Hepatocyte (in vitro differentiated cells): ENCODE data around the gene COL8A2. TPM values are rescaled to one million over a fixed set of nuclear protein-coding genes. Genes with fewer than 3 reads are reported as not detected.

ENCODE experiments used
- DNase-seq: peaks from one replicate; pipeline ENCODE4 v3.0.0-alpha.2; 2016; ENCODE audit warnings: low spot score
- H2AFZ ChIP-seq: fragments of 200-600 bp; sonication (generic); 2 replicates; pipeline ENCODE4 v1.6.0; 2016; ENCODE audit warnings: antibody characterized with exemption, mild to moderate bottlenecking
- H3K27ac ChIP-seq: fragments of 200-600 bp; sonication (generic); 2 replicates; pipeline ENCODE4 v1.5.1; 2016; ENCODE audit warnings: mild to moderate bottlenecking
- H3K27me3 ChIP-seq: fragments of 200-600 bp; sonication (generic); 2 replicates; pipeline ENCODE4 v1.6.1; 2016
- H3K36me3 ChIP-seq: fragments of 200-600 bp; sonication (generic); replicated peaks from 2 replicates; pipeline ENCODE4 v1.5.1; 2016; ENCODE audit warnings: low read depth; ENCODE audit not compliant: insufficient read depth
- H3K4me1 ChIP-seq: fragments of 200-600 bp; sonication (generic); 2 replicates; pipeline ENCODE4 v1.5.1; 2016; ENCODE audit warnings: mild to moderate bottlenecking, moderate library complexity; ENCODE audit not compliant: insufficient read depth
- H3K4me2 ChIP-seq: fragments of 200-600 bp; sonication (generic); 2 replicates; pipeline ENCODE4 v1.6.0; 2016
- H3K4me3 ChIP-seq: fragments of 200-600 bp; sonication (generic); 2 replicates; pipeline ENCODE4 v1.5.1; 2016; ENCODE audit warnings: mild to moderate bottlenecking
- H3K79me2 ChIP-seq: fragments of 200-600 bp; sonication (generic); 2 replicates; pipeline ENCODE4 v1.6.0; 2017; ENCODE audit warnings: mild to moderate bottlenecking
- H3K9me2 ChIP-seq: fragments of 200-600 bp; sonication (generic); replicated peaks from 2 replicates; pipeline ENCODE4 v1.6.0; 2017; ENCODE audit warnings: mild to moderate bottlenecking; ENCODE audit not compliant: insufficient read depth
- H3K9me3 ChIP-seq: fragments of 200-600 bp; sonication (generic); 2 replicates; pipeline ENCODE4 v1.5.1; 2016; ENCODE audit warnings: low read depth, mild to moderate bottlenecking
- H4K20me1 ChIP-seq: fragments of 200-600 bp; sonication (generic); 2 replicates; pipeline ENCODE4 v1.6.0; 2016; ENCODE audit warnings: mild to moderate bottlenecking; ENCODE audit not compliant: insufficient read depth, poor library complexity, severe bottlenecking
- EZH2 ChIP-seq: fragments of 200-600 bp; sonication (generic); IDR thresholded peaks from 2 replicates; pipeline ENCODE4 v1.6.1; 2016; ENCODE audit warnings: antibody characterized with exemption, mild to moderate bottlenecking, borderline replicate concordance
- EZH2phosphoT487 ChIP-seq: fragments of 200-600 bp; sonication (generic); IDR thresholded peaks from one replicate; pipeline ENCODE4 v1.6.1; 2018; ENCODE audit warnings: antibody characterized with exemption, mild to moderate bottlenecking, low read depth, moderate library complexity; ENCODE audit not compliant: unreplicated experiment, severe bottlenecking
- WGBS: methylation state at CpG from one replicate; pipeline ENCODE4 v1.1.6; 2016; ENCODE audit warnings: low lambda C conversion rate; ENCODE audit errors: missing lambda C conversion rate; 5-methylcytosine and 5-hydroxymethylcytosine counted together
- polyA plus RNA-seq: library from polyadenylated mRNA; unstranded; fragments of >200 nt; fragmentation: Nextera tagmentation; extraction: Ambion mirVana; gene quantifications from 2 replicates; pipeline ENCODE4 v1.2.1, GENCODE V29; 2016
- total RNA-seq: library from RNA; depleted of rRNA; stranded (reverse); fragments of >200 nt; gene quantifications from 2 replicates; pipeline ENCODE4 v1.2.3, GENCODE V29; 2014
- TF ChIP-seq, protein P1 (sequence below): fragments of 200-600 bp; sonication (generic); IDR thresholded peaks from 2 replicates; pipeline ENCODE4 v1.5.1; 2016; ENCODE audit warnings: antibody characterized with exemption, mild to moderate bottlenecking; ENCODE audit not compliant: poor library complexity

Gene COL8A2
- total and polyA plus RNA-seq, 2 experiments from 2014 or later: 44.8 to 59.4 TPM

- no peak for TF ChIP-seq EZH2
- TF ChIP-seq EZH2phosphoT487: no peak
- TF ChIP-seq, protein P1, sequence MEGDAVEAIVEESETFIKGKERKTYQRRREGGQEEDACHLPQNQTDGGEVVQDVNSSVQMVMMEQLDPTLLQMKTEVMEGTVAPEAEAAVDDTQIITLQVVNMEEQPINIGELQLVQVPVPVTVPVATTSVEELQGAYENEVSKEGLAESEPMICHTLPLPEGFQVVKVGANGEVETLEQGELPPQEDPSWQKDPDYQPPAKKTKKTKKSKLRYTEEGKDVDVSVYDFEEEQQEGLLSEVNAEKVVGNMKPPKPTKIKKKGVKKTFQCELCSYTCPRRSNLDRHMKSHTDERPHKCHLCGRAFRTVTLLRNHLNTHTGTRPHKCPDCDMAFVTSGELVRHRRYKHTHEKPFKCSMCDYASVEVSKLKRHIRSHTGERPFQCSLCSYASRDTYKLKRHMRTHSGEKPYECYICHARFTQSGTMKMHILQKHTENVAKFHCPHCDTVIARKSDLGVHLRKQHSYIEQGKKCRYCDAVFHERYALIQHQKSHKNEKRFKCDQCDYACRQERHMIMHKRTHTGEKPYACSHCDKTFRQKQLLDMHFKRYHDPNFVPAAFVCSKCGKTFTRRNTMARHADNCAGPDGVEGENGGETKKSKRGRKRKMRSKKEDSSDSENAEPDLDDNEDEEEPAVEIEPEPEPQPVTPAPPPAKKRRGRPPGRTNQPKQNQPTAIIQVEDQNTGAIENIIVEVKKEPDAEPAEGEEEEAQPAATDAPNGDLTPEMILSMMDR: no peak
- Histone ChIP-seq H3K9me3 (no peaks in the 10 kb centered on the region), H3K4me2 (no peak overlapping the region), H3K9me2 (no peaks in the 10 kb centered on the region), H3K4me3 (no peak overlapping the region), H4K20me1 (peaks cover 3% of the 10 kb centered on the region), H3K4me1 (peaks cover 19% of the 10 kb centered on the region), H3K79me2 (peaks cover 27% of the 10 kb centered on the region), H3K36me3 (no peaks in the 10 kb centered on the region), H3K27me3 (no peaks in the 10 kb centered on the region), H3K27ac (no peak overlapping the region), H2AFZ (no peak overlapping the region)
- no peak for DNase-seq
- 93% methylated on average over 28 of the region's 31 CpGs for WGBS
Observed at GRCh38 chr1:36087233-36088123, 37.5 kb downstream of the COL8A2 start.

GRCh38 chr1:36086529-36087232 lies 38.3 kb downstream of the COL8A2 start:
- Histone ChIP-seq H3K4me3 (no peak overlapping the region), H3K4me2 (no peak overlapping the region), H4K20me1 (peaks cover 3% of the 10 kb centered on the region), H3K27ac (no peak overlapping the region), H3K36me3 (no peaks in the 10 kb centered on the region), H3K9me3 (no peaks in the 10 kb centered on the region), H3K79me2 (peaks cover 27% of the 10 kb centered on the region), H3K4me1 (peaks cover 19% of the 10 kb centered on the region), H3K9me2 (no peaks in the 10 kb centered on the region), H3K27me3 (no peaks in the 10 kb centered on the region), H2AFZ (no peak overlapping the region)
- WGBS: 91% methylated on average over 12 of the region's 12 CpGs
- no peak for DNase-seq
- TF ChIP-seq EZH2phosphoT487 (no peak), EZH2 (no peak)
- TF ChIP-seq, protein P1: no peak

GRCh38 chr1:36085686-36086526 lies 39.1 kb downstream of the COL8A2 start:
- TF ChIP-seq EZH2 (no peak), EZH2phosphoT487 (no peak)
- TF ChIP-seq, protein P1: no peak
- Histone ChIP-seq H3K4me1 (peaks cover 19% of the 10 kb centered on the region), H2AFZ (no peak overlapping the region)

More at GRCh38 chr1:36085686-36086526, 39.1 kb downstream of the COL8A2 start:
- Histone ChIP-seq H3K27me3 (no peaks in the 10 kb centered on the region), H3K4me3 (no peak overlapping the region), H4K20me1 (peaks cover 3% of the 10 kb centered on the region), H3K4me2 (no peak overlapping the region), H3K9me3 (no peaks in the 10 kb centered on the region), H3K79me2 (peaks cover 21% of the 10 kb centered on the region), H3K27ac (no peak overlapping the region), H3K36me3 (no peaks in the 10 kb centered on the region), H3K9me2 (no peaks in the 10 kb centered on the region)
- DNase-seq: no peak
- WGBS: 94% methylated on average over 29 of the region's 29 CpGs
